Activated CD4-positive, alpha-beta T cell treated with anti-CD3 and anti-CD28 coated beads, Interleukin-2, amount 50 U/mL, for 4 hours (primary cell): ENCODE measurements around the gene MRPL20.

Experiments used
- DNase-seq, 2 experiments: peaks; one replicate each; pipeline ENCODE4 v3.0.0-alpha.2; 2020

The MRPL20 gene

DNA sequence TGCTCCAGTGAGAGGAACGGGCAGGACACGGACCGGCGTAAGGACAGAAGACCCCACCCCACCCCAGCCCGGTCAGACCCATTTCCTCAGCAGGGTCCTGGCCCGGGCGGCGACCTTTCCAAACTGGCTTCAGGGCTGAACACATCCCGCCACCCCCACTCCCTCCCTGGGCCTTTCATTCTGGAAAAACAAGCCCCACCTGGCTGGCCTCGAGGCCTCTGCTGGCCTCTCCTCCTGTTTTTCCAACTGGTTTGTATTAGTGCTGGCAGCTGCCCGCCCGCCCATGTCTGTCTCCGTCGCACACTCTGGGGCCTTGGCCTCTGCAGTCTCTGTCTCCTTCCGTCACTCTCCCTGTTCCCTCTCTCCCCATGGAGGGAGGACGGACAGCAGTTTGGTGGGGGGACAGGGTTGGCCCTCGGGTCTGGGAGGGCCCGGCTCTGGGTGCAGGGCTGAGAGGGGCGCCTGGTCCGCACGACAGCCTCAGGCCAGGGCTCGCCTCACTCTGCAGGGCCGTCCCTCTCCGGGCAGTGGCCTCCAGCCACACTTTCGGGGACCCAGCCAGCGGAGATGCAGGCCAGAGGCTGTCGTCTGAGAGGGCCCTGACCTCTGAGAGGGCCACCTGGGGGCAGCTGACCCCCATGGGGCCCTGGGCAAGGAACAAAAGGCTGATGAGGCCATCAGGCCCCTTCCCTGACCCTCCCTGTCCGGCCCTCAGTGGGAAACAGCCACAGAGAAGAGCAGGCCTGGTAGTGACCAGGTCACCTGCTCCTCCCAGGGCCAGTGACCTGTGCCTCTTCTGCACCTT lies 47.2 kb downstream of the MRPL20 start:
- no peak for DNase-seq

DNA sequence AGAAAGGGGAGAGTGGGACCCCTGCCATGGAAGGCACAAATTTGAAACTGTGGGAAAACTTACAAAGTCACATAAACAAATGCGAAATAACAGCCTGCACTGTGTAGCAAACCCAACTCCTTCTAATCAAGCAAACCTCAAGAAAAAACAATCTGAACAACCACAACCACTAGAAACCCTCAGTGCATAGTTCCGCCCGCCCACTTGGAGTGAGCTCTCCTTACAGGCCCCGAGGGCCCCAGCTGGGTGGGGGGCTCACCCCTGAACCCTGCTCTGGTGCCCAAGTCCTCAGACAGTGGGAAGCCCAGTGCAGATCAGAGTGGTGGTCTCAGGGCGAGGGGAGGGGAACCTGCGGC lies 47.8 kb downstream of the MRPL20 start:
- no peak for DNase-seq

DNA sequence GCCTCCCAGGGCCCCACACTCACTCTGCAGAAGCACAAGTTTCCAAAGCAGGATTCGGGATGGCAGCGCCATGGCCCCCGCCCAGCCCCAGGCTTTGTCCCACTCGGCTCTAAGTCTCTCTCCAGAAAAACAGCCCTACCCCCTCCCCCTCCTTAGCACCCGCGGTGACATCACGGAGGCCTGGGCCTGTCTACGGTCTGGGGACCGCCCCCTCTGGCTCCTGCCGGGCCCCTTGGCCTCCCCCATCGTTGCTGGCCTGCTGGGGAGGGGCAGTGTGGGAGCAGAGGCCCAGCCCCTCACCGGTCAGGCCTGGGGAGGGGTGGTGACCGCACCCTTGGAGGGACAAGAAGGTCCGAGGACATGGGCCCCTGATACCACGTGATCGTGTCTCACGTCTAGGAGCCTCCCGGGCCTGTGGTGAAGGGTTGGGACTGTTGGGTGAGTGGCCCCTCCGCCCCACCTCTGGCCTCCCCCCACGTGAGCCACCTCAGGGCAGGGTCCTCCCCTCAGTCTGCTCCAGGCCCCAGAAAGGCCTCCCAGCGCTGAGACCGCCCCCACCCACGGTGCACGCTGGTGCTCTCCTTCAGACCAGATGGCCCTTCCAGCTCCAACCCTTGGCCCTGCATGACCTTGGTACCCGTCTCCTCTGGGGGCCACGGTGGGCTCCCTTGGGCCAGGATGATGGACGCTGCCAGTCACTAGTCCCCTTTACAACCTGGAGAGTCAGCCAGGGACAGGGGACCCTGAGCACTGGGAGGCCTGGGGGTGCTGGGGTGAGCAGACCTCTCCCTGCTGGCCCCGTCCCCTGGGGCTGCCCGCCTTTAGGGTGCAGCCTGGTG lies 48.4 kb downstream of the MRPL20 start, which contains the start of gene MXRA8:
TSS of gene MXRA8 (minus strand) at position 123 of the 839 bp plus-strand sequence. CDS start at position 72, 51 bp downstream.
- DNase-seq: no peak

DNA sequence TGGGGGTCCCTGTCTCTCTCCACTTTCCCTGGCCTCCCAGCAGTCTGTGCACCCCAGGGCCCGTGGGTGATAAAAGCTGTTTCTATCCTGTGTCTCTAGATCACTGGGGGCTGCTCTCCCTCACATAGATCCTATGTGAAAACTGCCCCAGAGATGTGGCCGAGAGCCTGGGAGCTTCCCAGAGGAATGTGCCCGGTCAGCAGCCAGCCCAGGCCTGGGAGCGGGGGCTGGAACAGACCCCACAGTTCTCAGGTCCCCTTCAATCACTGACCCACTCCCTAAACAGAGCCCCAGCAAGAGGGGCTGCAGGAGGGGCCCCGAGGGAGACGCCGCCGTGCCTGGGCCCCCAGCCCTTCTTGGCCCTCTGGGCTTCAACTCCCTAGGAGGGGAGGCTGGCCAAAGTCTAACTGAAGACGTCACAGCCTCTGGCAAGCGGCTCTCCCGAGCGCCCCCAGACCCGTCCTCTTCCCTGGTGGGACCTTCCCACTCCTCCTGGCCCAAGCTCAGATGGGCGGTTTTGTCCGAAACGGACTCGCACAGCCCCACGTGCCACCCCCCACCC lies 49.1 kb downstream of the MRPL20 start:
- no peak for DNase-seq

DNA sequence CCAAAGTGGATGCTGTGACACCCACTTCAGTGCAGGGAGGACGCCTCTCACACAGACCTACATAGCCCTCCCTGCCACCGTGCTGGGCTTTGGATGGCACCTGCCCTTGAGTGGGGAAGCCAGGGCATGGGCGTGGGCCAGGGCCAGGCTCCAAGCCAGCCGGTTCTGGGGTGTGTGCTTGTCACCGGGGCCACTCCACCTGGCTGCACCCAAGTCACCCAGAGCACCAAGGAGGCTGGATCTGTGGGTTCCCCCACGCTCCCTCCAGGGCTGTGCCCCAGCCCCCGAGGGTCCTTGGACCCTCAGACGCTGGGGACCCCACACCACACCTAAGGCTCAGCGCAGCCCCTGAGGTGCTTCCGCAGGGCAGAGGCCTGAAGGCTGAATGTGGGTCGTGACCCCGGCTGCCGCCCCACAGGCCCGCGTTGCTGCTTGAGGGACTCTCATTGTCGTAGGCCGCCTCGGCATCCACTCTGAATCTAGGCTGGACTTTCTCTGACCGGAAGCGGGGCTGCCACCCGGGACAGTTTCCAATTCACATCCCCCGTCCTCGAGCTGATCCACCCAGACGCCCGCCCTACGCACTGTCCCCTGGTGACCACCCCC lies 50.2 kb downstream of the MRPL20 start:
- no peak for DNase-seq

DNA sequence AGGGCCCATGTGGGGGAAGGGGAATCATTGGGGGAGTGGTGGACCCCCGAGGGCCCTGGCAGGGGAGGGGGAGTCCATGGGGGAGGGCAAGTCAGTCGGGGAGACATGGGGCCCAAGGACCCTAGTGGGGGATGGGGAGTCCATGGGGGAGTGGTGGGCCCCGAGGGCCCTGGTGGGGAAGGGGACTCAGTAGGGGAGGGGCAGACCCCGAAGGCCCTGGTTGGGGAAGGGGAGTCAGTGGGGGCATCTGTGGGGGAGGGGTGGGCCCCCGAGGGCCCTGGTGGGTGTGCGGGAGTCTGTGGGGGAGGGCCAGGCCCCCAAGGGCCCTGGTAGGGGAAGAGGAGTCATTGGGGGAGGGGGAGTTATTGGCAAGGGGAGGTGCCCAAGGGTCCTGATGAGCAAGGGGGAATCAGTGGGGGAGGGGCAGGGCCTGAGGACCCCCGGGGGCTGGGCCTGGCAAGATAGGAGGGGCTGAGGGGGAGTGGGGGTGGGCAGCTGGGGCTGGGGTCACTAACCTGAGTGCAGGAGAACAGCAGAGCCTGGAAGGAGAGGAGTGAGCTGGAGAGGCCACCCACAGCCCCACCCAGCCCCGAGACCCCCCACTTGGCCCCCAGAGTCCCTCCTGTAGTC lies 50.8 kb downstream of the MRPL20 start:
- no peak for DNase-seq

DNA sequence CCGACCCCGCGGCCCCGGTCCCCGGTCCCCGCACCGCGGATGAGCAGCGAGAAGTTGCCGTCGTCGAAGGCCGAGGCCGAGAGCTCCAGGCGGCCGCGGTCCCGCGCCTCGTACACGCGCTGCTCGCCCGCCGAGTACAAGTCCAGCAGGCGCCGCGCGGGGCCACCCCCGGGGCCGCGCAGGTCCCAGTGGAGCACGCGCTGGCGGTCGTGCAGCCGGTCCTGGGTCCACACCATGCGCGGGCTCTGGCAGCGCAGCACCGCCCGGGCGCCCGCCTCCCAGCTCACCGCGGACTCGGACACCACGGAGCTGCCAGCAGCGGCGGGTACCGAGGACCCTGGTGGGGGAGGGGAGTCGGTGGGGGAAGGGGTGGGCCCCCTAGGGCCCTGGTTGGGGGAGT lies 51.7 kb downstream of the MRPL20 start:
- DNase-seq: no peak

DNA sequence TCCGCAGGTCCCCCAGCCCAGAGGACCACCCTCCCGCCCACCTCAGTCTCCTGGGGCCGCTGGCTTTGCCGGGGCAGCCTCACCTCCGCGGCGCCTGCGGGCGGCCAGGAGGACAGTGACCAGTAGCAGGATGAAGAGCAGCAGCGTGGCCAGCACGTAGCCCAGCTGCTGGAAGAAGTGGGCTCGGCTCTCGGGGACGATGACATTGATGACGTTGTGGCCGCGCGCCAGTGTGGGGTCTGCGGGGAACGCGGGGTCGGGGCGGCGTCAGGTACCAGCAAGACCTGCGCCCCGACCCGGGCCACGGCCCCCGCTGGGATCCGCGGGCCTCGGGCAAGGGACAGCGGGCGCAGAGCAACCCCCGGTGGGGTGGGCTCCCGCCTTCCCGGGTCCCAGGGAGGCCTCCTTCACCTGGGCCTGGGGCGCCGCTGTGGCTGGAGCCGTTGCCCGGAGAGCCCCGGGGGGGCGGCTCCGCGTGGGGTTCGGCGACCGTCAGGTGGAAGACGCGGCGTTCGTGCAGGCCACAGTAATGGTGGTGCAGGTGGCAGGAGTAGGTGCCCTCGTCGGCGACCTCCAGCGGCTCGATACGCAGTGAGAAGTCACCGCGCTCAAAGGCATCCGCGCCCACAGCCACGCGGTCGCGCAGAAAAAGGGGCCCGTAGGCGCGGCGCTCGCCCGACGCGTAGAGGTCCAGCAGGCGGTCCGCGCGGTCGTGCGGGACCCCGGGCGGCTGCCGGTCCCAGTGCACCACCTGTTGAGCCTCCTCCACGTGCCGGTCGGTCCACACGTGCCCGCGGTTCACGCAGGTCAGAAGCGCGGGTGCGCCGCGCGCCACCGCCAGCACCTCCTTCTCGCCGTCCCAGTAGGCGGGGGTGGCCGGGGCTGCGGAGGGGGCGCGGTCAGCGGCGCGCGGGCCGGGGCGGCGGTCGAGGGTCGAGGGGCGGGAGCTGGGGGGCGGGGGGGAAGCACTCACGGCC lies 52.5 kb downstream of the MRPL20 start:
- no peak for DNase-seq

DNA sequence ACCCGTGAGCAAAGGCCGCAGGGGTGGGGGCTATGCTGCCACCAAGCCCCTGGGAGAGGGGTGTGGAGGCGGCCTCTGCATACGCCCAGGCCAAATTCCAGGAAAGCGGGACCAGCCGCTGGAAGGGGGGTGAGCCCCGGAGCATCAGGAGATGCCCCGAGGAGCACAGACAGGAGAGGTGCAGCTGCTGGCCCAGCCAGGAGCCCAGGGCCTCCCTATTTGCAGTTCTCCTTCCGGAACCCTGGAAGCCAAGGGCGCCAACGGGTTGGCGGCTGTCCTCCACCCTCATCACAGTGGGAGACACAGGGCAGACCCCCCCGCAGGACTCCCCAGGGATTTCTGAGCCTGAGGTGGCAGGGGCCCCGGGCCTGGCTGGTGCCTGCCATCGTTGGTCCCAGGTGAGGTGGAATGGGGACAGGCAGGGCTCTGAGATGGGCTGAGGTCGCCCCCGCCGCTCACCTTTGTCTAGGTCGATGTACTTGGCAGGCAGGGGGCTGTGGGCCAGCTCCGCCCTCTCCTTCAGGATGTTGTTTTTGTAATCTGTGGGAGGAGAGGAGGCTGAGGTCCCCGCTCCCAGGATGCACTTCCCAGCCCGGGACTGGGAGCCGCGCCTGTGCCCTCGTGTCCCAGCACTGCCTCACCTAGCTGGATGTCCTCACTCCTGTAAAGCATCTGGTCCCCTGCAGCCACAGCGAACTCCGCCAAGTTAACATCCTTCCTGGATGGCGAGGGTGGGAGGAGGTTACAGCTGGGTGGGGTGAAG lies 53.5 kb downstream of the MRPL20 start:
- DNase-seq: no peak

DNA sequence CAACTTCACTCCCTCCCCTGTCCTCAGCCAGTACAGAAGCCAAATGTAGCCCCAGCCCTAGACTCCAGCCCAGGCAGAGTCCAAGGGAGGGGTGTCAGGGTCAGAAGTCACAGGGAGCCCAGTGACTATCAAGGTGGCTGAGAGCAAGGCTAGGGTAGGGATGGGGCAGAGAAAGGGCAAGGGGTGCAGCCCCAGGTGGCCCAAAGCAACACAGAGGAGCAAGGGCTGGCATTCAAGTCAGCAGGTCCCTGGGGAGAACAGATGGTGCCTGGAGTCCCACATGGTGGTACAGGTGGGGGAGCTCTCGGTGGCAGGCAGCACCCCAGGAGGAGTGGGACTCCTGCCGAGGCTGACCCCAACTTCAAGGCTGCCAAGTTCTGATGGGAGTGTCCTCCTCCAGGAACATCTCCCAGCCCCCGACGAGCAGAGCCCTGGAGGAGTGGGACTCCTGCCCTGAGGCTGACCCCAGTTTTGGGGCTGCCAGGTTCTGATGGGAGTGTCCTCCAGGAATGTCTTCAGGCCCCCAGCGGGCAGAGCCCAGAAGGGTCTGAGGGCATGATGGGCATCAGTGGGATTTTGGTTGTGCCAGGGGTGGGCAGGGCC lies 54.2 kb downstream of the MRPL20 start:
- DNase-seq: no peak
